Measurements from ENCODE around the gene TNIP2. TPM values are rescaled to one million over a fixed set of nuclear protein-coding genes. Genes with fewer than 3 reads are reported as not detected.
"Not testable (repeated sequence)": the region's sequence is repeated elsewhere in the genome, so short reads cannot be mapped to it uniquely, and the experiment has no call there.

The TNIP2 gene
- total RNA-seq, 1 donor from 2014 or later: 33.7 TPM

- not testable (repeated sequence) for H3K4me3 ChIP-seq (ENCODE audit: insufficient read depth, low read depth, low read length); H4K20me1 ChIP-seq (ENCODE audit: insufficient read depth, low read length); FAIRE-seq; H3K9me3 ChIP-seq (ENCODE audit: insufficient read depth, low read depth, low read length); H3K36me3 ChIP-seq (ENCODE audit: insufficient read depth, low read length); H2AFZ ChIP-seq (ENCODE audit: low read depth, low read length); H3K36me3 Mint-ChIP-seq (ENCODE audit: low read depth, unreplicated experiment); H3K27me3 Mint-ChIP-seq (ENCODE audit: low read depth, unreplicated experiment); H3K27ac Mint-ChIP-seq (ENCODE audit: unreplicated experiment); H3K4me1 Mint-ChIP-seq (ENCODE audit: low read depth, unreplicated experiment); H3K27me3 ChIP-seq (ENCODE audit: insufficient read depth, low read length); H3K9ac ChIP-seq (ENCODE audit: low read length); H3K4me2 ChIP-seq (ENCODE audit: low read length); H3K9me3 Mint-ChIP-seq (ENCODE audit: unreplicated experiment); H3K27ac ChIP-seq (ENCODE audit: low read depth, low read length); H3K79me2 ChIP-seq (ENCODE audit: insufficient read depth, low read length); H3K4me1 ChIP-seq (ENCODE audit: insufficient read depth, low read length); H3K4me3 Mint-ChIP-seq (ENCODE audit: unreplicated experiment); DNase-seq (ENCODE audit: low read depth)
These were observed 6.6 kb upstream of the TNIP2 start for GRCh38 chr4:2762486-2763370.

GRCh38 chr4:2762048-2762447, 5.9 kb upstream of the TNIP2 start:
- Mint-ChIP-seq H3K9me3 (ENCODE audit: unreplicated experiment) (peaks cover 2% of the 10 kb centered on the region), H3K4me3 (ENCODE audit: unreplicated experiment) (no peak overlapping the region), H3K4me1 (ENCODE audit: low read depth, unreplicated experiment) (no peaks in the 10 kb centered on the region), H3K36me3 (ENCODE audit: low read depth, unreplicated experiment) (no peaks in the 10 kb centered on the region), H3K27ac (ENCODE audit: unreplicated experiment) (no peak overlapping the region), H3K27me3 (ENCODE audit: low read depth, unreplicated experiment) (peaks cover 3% of the 10 kb centered on the region)
- H2AFZ ChIP-seq (ENCODE audit: low read depth, low read length): no peak overlapping the region
- TF ChIP-seq EZH2 (IDR thresholded peaks at IDR 0.05; ENCODE audit: insufficient read depth, low read length) (no peak), CTCF (IDR thresholded peaks at IDR 0.05; ENCODE audit: insufficient read depth, low read depth, low read length) (no peak)
- no peaks in the 10 kb centered on the region for H3K9me3 ChIP-seq (ENCODE audit: insufficient read depth, low read depth, low read length)
- peaks cover 4% of the 10 kb centered on the region for H3K4me1 ChIP-seq (ENCODE audit: insufficient read depth, low read length)
- DNase-seq (ENCODE audit: low read depth) (no peak), FAIRE-seq (no peak)
- H3K4me2 ChIP-seq (ENCODE audit: low read length): no peak overlapping the region
- H3K27me3 ChIP-seq (ENCODE audit: insufficient read depth, low read length): no peaks in the 10 kb centered on the region
- H3K79me2 ChIP-seq (ENCODE audit: insufficient read depth, low read length): no peaks in the 10 kb centered on the region
- H3K9ac ChIP-seq (ENCODE audit: low read length): no peak overlapping the region
- no peaks in the 10 kb centered on the region for H3K36me3 ChIP-seq (ENCODE audit: insufficient read depth, low read length)
- no peak overlapping the region for H3K27ac ChIP-seq (ENCODE audit: low read depth, low read length)
- no peaks in the 10 kb centered on the region for H4K20me1 ChIP-seq (ENCODE audit: insufficient read depth, low read length)
- no peak overlapping the region for H3K4me3 ChIP-seq (ENCODE audit: insufficient read depth, low read depth, low read length)

- TF ChIP-seq EZH2 (IDR thresholded peaks at IDR 0.05; ENCODE audit: insufficient read depth, low read length) (no peak), CTCF (IDR thresholded peaks at IDR 0.05; ENCODE audit: insufficient read depth, low read depth, low read length) (no peak)
- Histone ChIP-seq H4K20me1 (ENCODE audit: insufficient read depth, low read length) (no peaks in the 10 kb centered on the region), H3K79me2 (ENCODE audit: insufficient read depth, low read length) (no peaks in the 10 kb centered on the region), H3K4me3 (ENCODE audit: insufficient read depth, low read depth, low read length) (no peak overlapping the region), H3K4me1 (ENCODE audit: insufficient read depth, low read length) (peaks cover 7% of the 10 kb centered on the region), H3K4me2 (ENCODE audit: low read length) (no peak overlapping the region), H3K36me3 (ENCODE audit: insufficient read depth, low read length) (no peaks in the 10 kb centered on the region), H3K27ac (ENCODE audit: low read depth, low read length) (no peak overlapping the region), H3K9ac (ENCODE audit: low read length) (no peak overlapping the region), H3K27me3 (ENCODE audit: insufficient read depth, low read length) (no peaks in the 10 kb centered on the region), H3K9me3 (ENCODE audit: insufficient read depth, low read depth, low read length) (no peaks in the 10 kb centered on the region), H2AFZ (ENCODE audit: low read depth, low read length) (no peak overlapping the region)
- Mint-ChIP-seq H3K36me3 (ENCODE audit: low read depth, unreplicated experiment) (no peaks in the 10 kb centered on the region), H3K4me1 (ENCODE audit: low read depth, unreplicated experiment) (no peaks in the 10 kb centered on the region), H3K27me3 (ENCODE audit: low read depth, unreplicated experiment) (peaks cover 3% of the 10 kb centered on the region), H3K9me3 (ENCODE audit: unreplicated experiment) (peaks cover 2% of the 10 kb centered on the region), H3K4me3 (ENCODE audit: unreplicated experiment) (no peak overlapping the region), H3K27ac (ENCODE audit: unreplicated experiment) (no peak overlapping the region)
- FAIRE-seq: no peak
- no peak for DNase-seq (ENCODE audit: low read depth)
These were observed 5.1 kb upstream of the TNIP2 start for GRCh38 chr4:2761035-2761923.
